HG02678 (cell line): ENCODE measurements around the gene ERICH2.

Experiments
- ATAC-seq: cut with Tn5 transposase; IDR thresholded peaks from one replicate; pipeline ENCODE4 v1.9.1; 2021; ENCODE audit warnings: mild to moderate bottlenecking, moderate library complexity; ENCODE audit not compliant: unreplicated experiment

Gene ERICH2

DNA sequence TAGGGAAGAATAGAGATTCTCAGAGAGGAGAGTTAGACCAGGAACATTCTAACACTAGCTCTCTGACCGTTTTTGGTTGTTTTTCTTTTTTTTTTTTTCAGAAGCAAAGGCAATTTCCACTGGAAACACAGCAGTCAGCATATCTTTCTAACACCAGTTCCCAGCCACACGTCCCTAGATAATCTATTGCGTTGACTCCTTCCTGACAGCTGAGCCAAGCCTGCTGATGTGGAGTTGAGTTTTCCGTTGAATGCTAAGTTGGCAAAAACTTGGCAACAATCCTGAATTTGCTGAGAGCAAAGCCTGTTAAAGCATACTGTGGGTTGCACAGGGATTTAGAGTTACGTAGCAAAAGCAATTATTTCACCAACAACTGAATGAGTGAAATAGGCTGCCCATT lies 65.8 kb downstream of the ERICH2 start:
- ATAC-seq: no peak

DNA sequence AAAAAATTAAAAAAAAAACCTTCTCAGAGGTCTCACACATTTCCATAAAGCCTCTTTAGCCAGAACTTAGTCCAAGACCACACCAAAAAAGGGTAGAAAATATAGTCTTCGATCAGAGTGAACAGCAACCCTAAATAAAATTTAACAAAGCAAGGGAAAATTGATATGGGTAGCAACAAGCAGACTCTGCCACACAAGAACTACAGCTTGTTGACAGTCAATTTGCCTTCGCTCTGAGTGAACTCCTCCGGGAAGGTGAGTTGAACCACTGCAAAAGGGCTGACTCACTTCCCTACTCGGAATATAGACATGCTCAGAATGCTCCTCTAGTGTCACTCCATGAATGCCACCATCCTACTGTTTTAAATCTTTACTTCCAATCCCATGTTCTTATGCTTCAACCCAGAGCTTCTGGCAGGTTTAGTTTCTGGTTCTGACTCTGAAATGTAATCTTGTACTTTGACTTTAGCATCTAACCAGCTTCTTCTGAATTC lies 70.6 kb downstream of the ERICH2 start:
- no peak for ATAC-seq

DNA sequence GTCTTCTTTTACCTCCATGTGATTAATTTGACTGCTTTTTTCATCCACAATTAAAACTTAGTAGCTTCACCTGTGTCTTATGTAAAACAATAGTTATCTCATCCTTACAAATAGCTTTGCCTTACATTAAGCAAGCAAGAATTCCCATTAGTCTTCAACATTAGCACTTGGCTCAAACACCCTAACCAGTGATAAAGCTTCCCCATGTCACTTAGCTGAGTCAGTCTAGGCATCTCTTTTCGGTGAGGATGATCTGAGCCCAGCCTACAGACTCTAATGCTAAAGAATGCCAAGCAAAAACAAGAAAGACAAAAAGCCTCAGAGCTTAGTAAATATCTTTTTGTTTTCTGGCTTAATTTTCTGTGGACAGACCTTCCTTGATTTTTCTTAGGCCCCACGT lies 72.6 kb downstream of the ERICH2 start:
- no peak for ATAC-seq

DNA sequence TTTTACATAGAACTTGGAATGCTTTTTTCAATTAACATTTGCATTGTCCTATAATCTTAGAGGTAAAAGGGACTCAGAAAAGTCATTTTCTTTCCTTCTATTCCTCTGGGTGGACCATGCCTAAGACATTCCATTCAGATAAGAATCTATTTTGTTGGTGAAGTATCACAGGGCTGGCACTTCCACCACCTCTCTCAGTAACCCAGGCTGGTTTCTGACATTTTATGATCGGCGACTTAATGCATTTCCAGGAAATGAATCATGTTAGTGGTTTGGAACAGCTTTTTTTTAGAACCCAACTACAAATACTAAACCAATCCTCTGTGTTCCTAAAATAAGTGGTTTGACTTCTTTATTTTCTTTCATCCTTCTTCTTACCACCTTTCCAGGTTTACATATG lies 73.5 kb downstream of the ERICH2 start:
- no peak for ATAC-seq

GRCh38 chr2:170845343-170845742 lies 75.2 kb downstream of the ERICH2 start:
- ATAC-seq: no peak

DNA sequence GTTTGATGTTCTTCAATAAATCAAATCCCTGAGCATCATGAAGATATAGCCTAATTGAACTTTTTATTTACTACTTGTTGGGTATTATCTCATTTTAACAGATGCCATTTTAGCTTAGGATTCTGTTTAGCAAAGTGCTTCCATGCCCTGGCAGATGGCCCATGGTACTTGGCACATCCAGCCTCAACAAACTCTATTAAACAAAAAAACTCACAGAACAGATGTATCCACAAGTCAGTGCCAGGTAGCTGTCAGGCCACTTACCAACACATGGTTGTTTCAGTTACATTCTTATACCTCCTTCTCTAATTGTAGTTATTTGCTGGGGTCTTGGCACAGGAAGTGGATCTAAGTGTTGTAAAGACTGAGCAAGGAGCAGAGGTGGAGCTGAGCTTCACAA lies 76.1 kb downstream of the ERICH2 start:
- no peak for ATAC-seq

- ATAC-seq: no peak
Observed at GRCh38 chr2:170847716-170848115, 77.5 kb downstream of the ERICH2 start.
